HCT116 (cell line): ENCODE data around the gene STAT4. TPM values are rescaled to one million over a fixed set of nuclear protein-coding genes. Genes with fewer than 3 reads are reported as not detected.

Source experiments
- ATAC-seq: fragments of 200-7000 bp; cut with Tn5 transposase; 2 replicates; pipeline ENCODE4 v1.9.1; 2020; ENCODE audit warnings: mild to moderate bottlenecking, moderate library complexity
- BruUV-seq: library from RNA; stranded (reverse); fragments of 400-500 nt; replicated peaks from 2 replicates; lab custom pipeline; 2021; lab: Mats Ljungman, UMichigan
- CTCF ChIA-PET: fragments of 300-600 bp; sonication (Branson Sonifier 250); formaldehyde crosslinking; loops from one replicate; lab custom pipeline; 2021; ENCODE audit warnings: antibody characterized with exemption; lab: Charles Lee
- POLR2A ChIA-PET: fragments of 300-600, 350-600 bp; sonication (Branson Sonifier 250); formaldehyde crosslinking; loops from one replicate; lab custom pipeline; 2021; ENCODE audit warnings: antibody characterized with exemption; lab: Charles Lee
- RAD21 ChIA-PET, 2 experiments: fragments of 300-600 bp; sonication (Branson Sonifier 250); formaldehyde crosslinking; loops; one replicate each; lab custom pipeline; 2023; ENCODE audit warnings: low total read pairs in 2 of 2; ENCODE audit not compliant: uncharacterized antibody in 2 of 2, unreplicated experiment in 2 of 2, low non-redundant PET in 1 of 2; lab: Charles Lee
- DNase-seq: peaks from one replicate; pipeline ENCODE4 v3.0.0-alpha.2; 2010; ENCODE audit warnings: low read depth, low spot score
- H2AFZ ChIP-seq: fragments of 200-600 bp; shearing (Covaris generic), sonication (generic); 2 replicates; pipeline ENCODE4 v1.6.1; 2017; ENCODE audit warnings: low read depth, mixed run types, mixed read lengths, antibody characterized with exemption, low read length; ENCODE audit not compliant: poor library complexity, severe bottlenecking
- H3K27ac ChIP-seq: 2 replicates; pipeline ENCODE4 v1.5.1; 2012; ENCODE audit warnings: low read depth, low read length
- H3K27me3 ChIP-seq: fragments of 200-600 bp; sonication (generic); 2 replicates; pipeline ENCODE4 v1.6.1; 2016; ENCODE audit warnings: mixed run types, low read length, mixed read lengths; ENCODE audit not compliant: insufficient read depth
- H3K36me3 ChIP-seq, 2 experiments: fragments of 200-500 bp in 1 of 2; fragments of 200-600 bp in 1 of 2; sonication (Bioruptor generic) in 1 of 2; sonication (generic) in 1 of 2; 2 replicates each; pipeline versions ENCODE4 v1.5.1 to v1.6.1; 2014 to 2016; ENCODE audit warnings: low read length in 2 of 2, inconsistent platforms in 1 of 2, mixed read lengths in 1 of 2, mixed run types in 1 of 2; ENCODE audit not compliant: insufficient read depth in 2 of 2, control insufficient read depth in 1 of 2
- H3K4me1 ChIP-seq, 2 experiments: fragments of 200-600 bp in 1 of 2; sonication (generic) in 1 of 2; 2 replicates each; pipeline versions ENCODE4 v1.5.1 to v1.6.1; 2012 to 2017; ENCODE audit warnings: low read length in 2 of 2, inconsistent platforms in 1 of 2, mild to moderate bottlenecking in 1 of 2, mixed read lengths in 1 of 2, mixed run types in 1 of 2, moderate library complexity in 1 of 2; ENCODE audit not compliant: insufficient read depth in 2 of 2, control insufficient read depth in 1 of 2
- H3K4me2 ChIP-seq: fragments of 200-600 bp; sonication (generic); 2 replicates; pipeline ENCODE4 v1.6.1; 2017; ENCODE audit warnings: mixed run types, low read length, mixed read lengths
- H3K4me3 ChIP-seq, 2 experiments: fragments of 200-600 bp in 1 of 2; sonication (generic) in 1 of 2; replicated peaks in 1 of 2; 2 replicates each; pipeline ENCODE4 v1.5.1; 2011 to 2016; ENCODE audit warnings: low read length in 2 of 2, control low read depth in 1 of 2, low read depth in 1 of 2, mild to moderate bottlenecking in 1 of 2, mixed read lengths in 1 of 2, mixed run types in 1 of 2
- H3K79me2 ChIP-seq: fragments of 200-600 bp; sonication (generic); 2 replicates; pipeline ENCODE4 v1.6.1; 2017; ENCODE audit warnings: mild to moderate bottlenecking, mixed run types, low read length, moderate library complexity, mixed read lengths; ENCODE audit not compliant: insufficient read depth
- H3K9ac ChIP-seq: fragments of 200-600 bp; sonication (generic); 2 replicates; pipeline ENCODE4 v1.6.1; 2016; ENCODE audit warnings: low read length, mixed read lengths
- H3K9me2 ChIP-seq: fragments of 200-600 bp; sonication (generic), shearing (Covaris generic); 2 replicates; pipeline ENCODE4 v1.6.1; 2017; ENCODE audit warnings: mixed run types, mild to moderate bottlenecking, moderate library complexity; ENCODE audit not compliant: insufficient read depth
- H3K9me3 ChIP-seq, 2 experiments: fragments of 200-500 bp in 1 of 2; fragments of 200-600 bp in 1 of 2; sonication (Bioruptor generic) in 1 of 2; sonication (generic) in 1 of 2; 2 replicates each; pipeline ENCODE4 v1.6.1; 2014 to 2017; ENCODE audit warnings: low read length in 2 of 2, mixed read lengths in 2 of 2, inconsistent platforms in 1 of 2, low read depth in 1 of 2, mild to moderate bottlenecking in 1 of 2, mixed run types in 1 of 2, moderate library complexity in 1 of 2; ENCODE audit not compliant: control insufficient read depth in 1 of 2, insufficient read depth in 1 of 2
- H4K20me1 ChIP-seq: fragments of 200-600 bp; sonication (generic), shearing (Covaris generic); 2 replicates; pipeline ENCODE4 v1.6.1; 2017; ENCODE audit warnings: mixed run types, mild to moderate bottlenecking, moderate library complexity; ENCODE audit not compliant: insufficient read depth
- ATF3 ChIP-seq: IDR thresholded peaks from 2 replicates; pipeline ENCODE4 v1.6.1; 2012
- CBX3 ChIP-seq: IDR thresholded peaks from 2 replicates; pipeline ENCODE4 v1.6.1; 2012; ENCODE audit warnings: low read depth
- CTCF ChIP-seq, 3 experiments: fragments of 200-600 bp in 1 of 3; sonication (generic) in 1 of 3; IDR thresholded peaks in 2 of 3; conservative IDR thresholded peaks in 1 of 3; 2 replicates each; pipeline ENCODE4 v1.5.1; 2012 to 2017; ENCODE audit warnings: low read depth in 2 of 3, low read length in 2 of 3, antibody characterized with exemption in 1 of 3, borderline replicate concordance in 1 of 3, control low read depth in 1 of 3, mild to moderate bottlenecking in 1 of 3, mixed read lengths in 1 of 3, mixed run types in 1 of 3, moderate library complexity in 1 of 3; ENCODE audit not compliant: insufficient read depth in 1 of 3
- EZH2phosphoT487 ChIP-seq: fragments of 200-600 bp; IDR thresholded peaks from 2 replicates; pipeline ENCODE4 v1.6.1; 2018; ENCODE audit warnings: antibody characterized with exemption, borderline replicate concordance
- POLR2AphosphoS5 ChIP-seq: IDR thresholded peaks from 2 replicates; pipeline ENCODE4 v1.6.1; 2011; ENCODE audit warnings: mild to moderate bottlenecking, low read depth, low read length, moderate library complexity
- SIN3A ChIP-seq: IDR thresholded peaks from 2 replicates; pipeline ENCODE4 v1.6.1; 2012; ENCODE audit warnings: low read depth
- SRF ChIP-seq: IDR thresholded peaks from 2 replicates; pipeline ENCODE4 v1.6.1; 2012; ENCODE audit warnings: low read depth
- TCF7L2 ChIP-seq: IDR thresholded peaks from 2 replicates; pipeline ENCODE4 v1.7.0; 2011; ENCODE audit warnings: borderline replicate concordance, inconsistent platforms; ENCODE audit not compliant: insufficient read depth, insufficient read length; ENCODE audit errors: extremely low read depth
- intact Hi-C: fragments of 100-400 bp; cut with micrococcal nuclease; formaldehyde crosslinking; loops from 2 replicates; pipeline ENCODE4 v1.10.0; 2022
- total RNA-seq: library from RNA; stranded (reverse); gene quantifications from one replicate; pipeline ENCODE4 v1.2.1, GENCODE V29; 2021; ENCODE audit not compliant: unreplicated experiment

STAT4 gene
- total RNA-seq, 1 experiment from 2014 or later = 2.0 TPM

GRCh38 chr2:191059308-191059707 is 91.5 kb downstream of the STAT4 start (continued):
- no peak for TF ChIP-seq CTCF (IDR thresholded peaks at IDR 0.05 in 2 of 3, conservative IDR thresholded peaks at IDR 0.05 in 1 of 3; ENCODE audit: borderline replicate concordance in 1 of 3, insufficient read depth in 1 of 3, low read depth in 2 of 3, low read length in 2 of 3)
- no peak for TF ChIP-seq TCF7L2
- TF ChIP-seq ATF3 = no peak

- DNase-seq (no peak), ATAC-seq (no peak)
- BruUV-seq = no TSS peak
- H3K4me1 ChIP-seq = peaks cover 0 to 8% of the 10 kb centered on the region in 2 experiments; a peak in 1 of 4 replicates
- intact Hi-C loops = no loop called here
- POLR2A ChIA-PET = no interaction called here
- TF ChIP-seq SRF (no peak), POLR2AphosphoS5 (no peak), SIN3A (no peak), CBX3 (no peak), EZH2phosphoT487 (no peak), ATF3 (no peak)
- H3K4me3 ChIP-seq = no peak overlapping the region
- RAD21 ChIA-PET = no interaction called here
- H4K20me1 ChIP-seq = no peaks in the 10 kb centered on the region
- H3K9ac ChIP-seq = no peak overlapping the region
- CTCF ChIA-PET = interaction anchor here (1.0 kb wide), 1 partner anchor 99 kb away, joined by 3 read pairs; no protein-coding TSS in a partner anchor
- no peak overlapping the region for H3K27ac ChIP-seq
- H3K36me3 ChIP-seq = no peaks in the 10 kb centered on the region
- H3K79me2 ChIP-seq = no peaks in the 10 kb centered on the region
- H3K27me3 ChIP-seq = no peaks in the 10 kb centered on the region
- no peaks in the 10 kb centered on the region for H3K9me3 ChIP-seq
- H3K4me2 ChIP-seq = no peak overlapping the region
- no peaks in the 10 kb centered on the region for H3K9me2 ChIP-seq
- H2AFZ ChIP-seq = no peak overlapping the region
Observed at GRCh38 chr2:191056228-191056627, 94.6 kb downstream of the STAT4 start.
